ENCODE measurements around the gene GAS6.
A peak's percentile ranks its signal among the peaks of the same experiment; 100 is the strongest.

Gene GAS6

GRCh38 chr13:113850722-113851479, 13.0 kb downstream of the GAS6 start:
- DNase-seq, result peak; percentile 1

GRCh38 chr13:113849981-113850721, 13.7 kb downstream of the GAS6 start:
- DNase-seq, result peak; percentile 4

DNA sequence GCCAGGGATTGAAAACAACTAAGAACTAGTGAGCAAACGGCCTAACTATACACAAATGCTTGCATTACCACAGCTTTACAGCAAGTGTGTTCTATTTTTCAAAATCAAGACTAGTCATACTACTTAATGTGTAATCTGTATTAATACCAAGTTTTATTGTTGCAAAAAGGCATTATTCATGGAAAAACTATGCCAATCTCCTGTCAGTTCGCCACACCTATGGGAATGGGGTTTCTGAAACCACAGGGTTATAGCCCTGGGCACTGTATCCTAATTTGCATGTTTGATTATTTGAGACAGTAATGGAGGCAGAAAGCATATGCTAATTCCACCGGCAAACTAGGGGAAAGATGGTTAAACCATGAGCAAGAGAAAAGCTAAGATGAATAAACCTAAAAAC, 14.3 kb downstream of the GAS6 start:
- DNase-seq, result no peak

DNA sequence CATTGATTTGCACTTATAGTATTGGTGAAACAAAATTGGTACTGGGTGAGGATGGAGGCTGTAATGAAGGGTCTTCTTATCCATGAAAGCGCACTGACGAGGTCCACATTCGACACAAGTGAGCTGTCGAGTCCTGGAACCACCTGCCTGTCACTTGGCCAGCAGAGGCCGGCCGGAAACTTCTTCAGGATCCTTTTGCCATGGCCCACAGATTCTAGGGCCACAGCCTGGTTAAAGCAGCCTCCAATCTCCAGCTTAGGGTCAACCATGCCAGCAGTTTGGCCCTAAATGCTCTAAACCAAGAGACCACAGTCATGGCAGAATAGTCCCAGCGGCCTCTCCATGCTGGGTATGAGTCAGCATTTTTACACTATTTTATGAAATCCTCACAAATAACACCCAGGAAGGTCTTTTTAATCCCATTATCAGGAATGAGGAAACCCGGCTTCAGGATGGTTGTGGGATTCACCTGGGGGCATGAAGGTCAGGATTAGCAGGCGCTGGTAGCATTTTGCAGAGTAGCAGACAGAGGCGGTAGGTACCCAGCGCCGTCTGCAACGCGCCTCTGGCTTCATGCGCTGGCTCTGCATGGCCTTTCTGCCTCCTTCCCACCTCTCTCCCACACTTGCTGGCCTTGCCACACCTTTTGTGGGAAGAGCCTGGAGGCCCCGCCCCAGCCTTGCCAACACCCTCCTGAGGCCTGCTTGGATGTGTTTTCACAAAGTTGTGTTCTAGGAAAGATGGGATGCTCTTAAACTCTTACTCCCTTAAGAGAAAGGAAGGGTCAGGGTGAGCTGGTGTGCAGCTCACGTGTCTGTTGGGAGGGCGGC, 15.2 kb downstream of the GAS6 start:
- DNase-seq, result peak; percentile 12

DNA sequence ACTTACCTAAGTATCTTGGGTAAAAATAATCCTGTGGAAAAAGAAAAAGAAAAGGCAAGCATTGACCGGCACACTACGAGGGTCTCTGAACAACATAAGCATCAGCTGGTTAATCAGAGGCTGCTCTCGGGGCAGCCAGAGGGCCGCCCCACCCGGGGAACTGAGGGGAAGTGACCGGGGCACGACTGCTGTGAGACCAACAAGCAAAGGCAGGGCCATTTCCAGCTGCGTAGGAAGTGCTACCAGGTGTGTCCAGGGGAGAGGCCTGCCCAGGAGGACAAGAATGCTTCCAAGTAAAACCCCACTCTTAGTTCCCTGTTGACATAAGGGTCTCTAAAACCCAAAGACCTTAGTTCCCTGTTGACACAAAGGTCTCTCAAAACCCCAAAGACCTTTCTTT, 15.9 kb downstream of the GAS6 start:
- peak; percentile 8 for DNase-seq

DNA sequence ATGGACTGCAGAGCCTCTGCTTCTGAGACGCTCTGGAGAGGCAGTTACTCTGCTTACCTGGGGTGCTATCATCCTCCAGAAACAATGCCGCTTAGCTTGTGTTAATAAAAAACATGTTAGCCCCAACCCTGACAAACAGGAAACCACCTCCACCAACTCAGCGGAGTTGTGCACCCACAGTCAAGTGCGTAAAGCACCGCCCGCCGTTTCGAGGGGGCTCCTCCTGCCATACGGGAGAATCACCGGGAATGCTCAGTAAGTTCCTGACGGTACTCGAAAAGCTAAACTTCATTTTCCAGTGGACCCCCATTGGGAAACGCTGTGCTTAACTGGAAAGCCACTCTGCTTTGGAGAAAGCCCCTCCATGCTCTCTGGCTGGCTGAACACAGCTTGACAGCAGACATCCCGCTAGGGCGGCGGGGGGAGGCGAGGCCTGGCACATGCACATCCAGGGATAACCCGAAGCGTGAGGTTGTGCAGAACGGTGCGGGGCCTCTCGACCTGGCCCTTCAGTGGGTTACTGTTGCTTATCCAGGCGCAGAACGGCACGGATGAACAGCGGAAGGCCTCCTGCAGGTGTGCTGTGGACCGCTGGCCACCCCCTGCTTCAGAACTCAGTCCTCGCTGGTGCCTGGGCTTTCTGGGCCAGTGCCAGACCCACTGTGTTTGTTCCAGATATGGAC, 17.1 kb downstream of the GAS6 start:
- no peak for DNase-seq

DNA sequence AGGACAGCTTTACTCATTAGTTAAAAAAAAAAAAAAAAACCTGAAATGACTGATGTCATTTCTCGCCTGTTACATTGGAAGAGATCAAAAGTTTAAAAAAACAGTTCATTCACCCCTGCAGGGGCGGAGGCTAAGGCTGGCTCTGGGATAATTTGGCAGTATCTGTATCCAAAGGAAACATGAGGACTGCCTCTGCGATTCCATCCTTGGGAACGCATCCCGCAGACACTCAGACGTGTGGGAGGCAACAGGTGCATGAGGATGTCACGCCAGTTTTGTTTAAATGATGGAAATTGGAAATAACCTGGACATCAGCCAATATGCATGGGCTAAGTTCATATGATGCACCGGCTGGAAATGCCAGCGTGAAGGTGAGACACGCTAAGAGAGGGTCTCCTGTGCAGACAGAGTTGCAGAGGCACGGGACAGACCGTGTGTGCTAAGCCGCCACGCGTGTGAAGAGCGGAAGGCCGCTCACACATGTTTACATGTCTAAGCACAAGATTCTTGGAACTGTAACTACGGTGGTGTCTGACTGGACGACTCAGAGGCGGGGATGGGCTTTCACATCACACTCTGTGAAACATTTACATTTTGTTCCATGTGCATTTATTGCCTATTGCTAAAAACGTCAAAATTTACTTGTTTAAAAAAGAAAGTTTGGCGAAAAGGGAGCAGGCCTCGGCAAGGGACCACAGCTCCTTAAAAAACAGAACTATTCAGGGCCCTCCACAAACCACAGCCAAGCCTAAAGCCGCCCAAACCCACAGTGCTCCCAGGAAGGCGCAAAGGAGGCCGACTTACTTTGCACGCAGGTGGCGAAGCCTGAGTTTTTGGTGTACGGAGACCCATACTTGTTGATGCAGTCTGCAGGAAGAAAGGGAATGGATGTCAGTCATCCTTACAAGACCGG, 17.9 kb downstream of the GAS6 start:
- DNase-seq, result no peak

DNA sequence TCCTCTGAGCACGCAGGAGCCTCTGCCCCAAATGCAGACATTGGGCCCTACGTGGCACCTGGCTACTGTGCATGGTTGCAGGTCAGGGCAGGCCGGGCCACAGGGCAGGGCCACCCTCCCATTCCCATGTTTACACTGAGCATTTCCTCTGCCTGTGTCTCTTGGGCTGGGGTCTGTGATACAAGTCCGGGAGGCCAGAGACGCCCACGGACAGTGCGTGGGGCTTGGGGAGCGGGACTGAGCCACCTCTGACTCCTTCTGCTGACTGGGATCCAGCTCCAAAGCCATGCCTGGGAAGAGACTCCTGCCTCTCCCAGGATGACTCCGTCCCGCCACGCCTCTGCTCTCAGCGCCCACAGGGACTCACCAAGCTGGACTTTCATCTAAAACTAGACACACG, 18.8 kb downstream of the GAS6 start:
- no peak for DNase-seq

DNA sequence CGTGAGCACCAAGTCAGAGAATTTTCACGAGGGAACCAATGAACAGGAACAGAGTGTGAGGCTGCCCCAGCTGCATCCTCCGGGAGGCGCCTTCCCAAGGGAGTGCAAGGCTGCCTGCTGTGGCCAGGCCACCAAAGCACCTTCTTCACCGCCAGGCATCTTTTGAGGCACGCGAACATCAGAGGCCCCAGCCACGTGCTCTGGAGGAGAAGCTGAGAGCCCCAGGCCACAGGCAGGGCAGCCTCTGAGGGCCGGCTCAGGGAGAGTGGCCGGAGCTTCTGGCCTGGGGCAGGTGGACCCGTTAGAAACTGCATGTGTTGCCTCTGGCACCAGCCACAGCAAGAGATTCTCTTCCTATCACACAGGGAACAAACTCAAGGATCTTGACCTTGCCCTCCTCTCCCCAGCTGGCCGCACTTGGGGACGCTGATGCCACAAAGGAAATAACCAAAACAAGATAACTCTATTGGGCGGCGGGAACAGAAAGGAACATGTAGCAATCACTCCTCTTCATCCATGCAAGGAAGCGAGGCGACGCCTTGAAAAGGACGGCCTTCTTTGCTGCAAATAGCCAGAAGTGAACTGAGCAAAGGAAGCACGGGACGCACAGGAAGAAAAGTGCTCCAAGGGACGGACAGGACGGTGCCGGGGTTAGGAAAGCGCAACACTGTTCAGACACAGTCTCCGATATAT, 19.9 kb downstream of the GAS6 start:
- DNase-seq, result no peak

- no peak for DNase-seq
Measured at GRCh38 chr13:113843063-113843654, 20.7 kb downstream of the GAS6 start.

GRCh38 chr13:113842336-113843062, 21.4 kb downstream of the GAS6 start:
- no peak for DNase-seq

- no peak for DNase-seq
Measured at GRCh38 chr13:113841353-113841650, 22.6 kb downstream of the GAS6 start.

- DNase-seq, result no peak
Measured at GRCh38 chr13:113840541-113841352, 23.1 kb downstream of the GAS6 start.

GRCh38 chr13:113839536-113840204, 24.2 kb downstream of the GAS6 start:
- no peak for DNase-seq

- DNase-seq, result no peak
Measured at GRCh38 chr13:113838711-113839201, 25.1 kb downstream of the GAS6 start.

GRCh38 chr13:113837560-113838355, 26.1 kb downstream of the GAS6 start:
- peak; percentile 84 for DNase-seq

- DNase-seq, result peak; percentile 64
Measured at GRCh38 chr13:113836768-113837559, 26.9 kb downstream of the GAS6 start.

All from right hindlimb (tissue), 1 donor.